NT2/D1 (cell line): ENCODE data around the gene NPIPA1.
"Not testable (repeated sequence)": the region's sequence is repeated elsewhere in the genome, so short reads cannot be mapped to it uniquely, and the experiment has no call there.

Source experiments
- SUZ12 ChIP-seq: IDR thresholded peaks from 2 replicates; pipeline ENCODE4 v1.6.1; 2011; ENCODE audit not compliant: insufficient read length, insufficient read depth; ENCODE audit errors: extremely low read depth
- YY1 ChIP-seq: IDR thresholded peaks from 2 replicates; pipeline ENCODE4 v1.6.1; 2011; ENCODE audit not compliant: insufficient read length, insufficient read depth
- ZNF274 ChIP-seq: IDR thresholded peaks from 2 replicates; pipeline ENCODE4 v1.6.1; 2011; ENCODE audit warnings: mild to moderate bottlenecking, low read depth, low read length

DNA sequence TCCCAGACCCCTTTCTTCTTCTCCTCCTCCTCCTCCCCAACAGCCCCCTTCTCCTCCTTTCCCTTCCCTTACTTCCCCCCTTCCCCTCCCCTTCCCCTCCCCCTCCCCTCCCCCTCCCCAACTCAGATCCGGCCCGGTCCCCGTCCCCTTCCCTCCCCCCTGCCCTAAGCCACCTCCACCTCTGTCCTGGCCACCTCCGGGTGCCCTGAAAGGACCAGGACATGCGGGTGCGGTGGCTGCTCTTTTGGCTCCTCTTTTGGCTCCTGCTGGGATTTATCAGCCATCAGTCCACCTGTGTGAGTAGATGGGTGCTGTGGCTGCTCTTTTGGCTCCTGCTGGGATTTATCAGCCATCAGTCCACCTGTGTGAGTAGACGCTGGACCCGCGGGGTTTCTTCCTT is 751 bp downstream of the NPIPA1 start:
- TF ChIP-seq SUZ12, YY1, ZNF274: not testable (repeated sequence)
